Neuron (in vitro differentiated cells): ENCODE measurements around the gene FSIP1.

Experiments used
- H2AFZ ChIP-seq: one replicate; pipeline ENCODE4 v1.6.1; 2013; ENCODE audit warnings: low read depth, mild to moderate bottlenecking, inconsistent platforms, low read length, moderate library complexity
- H3K27me3 ChIP-seq: one replicate; pipeline ENCODE4 v1.6.1; 2013; ENCODE audit warnings: low read length; ENCODE audit not compliant: insufficient read depth
- H3K36me3 ChIP-seq: one replicate; pipeline ENCODE4 v1.6.1; 2013; ENCODE audit warnings: low read length; ENCODE audit not compliant: insufficient read depth
- H3K4me1 ChIP-seq: one replicate; pipeline ENCODE4 v1.6.1; 2013; ENCODE audit warnings: low read length; ENCODE audit not compliant: insufficient read depth
- H3K4me3 ChIP-seq: 2 replicates; pipeline ENCODE4 v1.5.1; 2013; ENCODE audit warnings: mild to moderate bottlenecking, low read length, moderate library complexity
- H3K9me3 ChIP-seq: one replicate; pipeline ENCODE4 v1.6.1; 2013; ENCODE audit warnings: low read length

FSIP1 gene

DNA sequence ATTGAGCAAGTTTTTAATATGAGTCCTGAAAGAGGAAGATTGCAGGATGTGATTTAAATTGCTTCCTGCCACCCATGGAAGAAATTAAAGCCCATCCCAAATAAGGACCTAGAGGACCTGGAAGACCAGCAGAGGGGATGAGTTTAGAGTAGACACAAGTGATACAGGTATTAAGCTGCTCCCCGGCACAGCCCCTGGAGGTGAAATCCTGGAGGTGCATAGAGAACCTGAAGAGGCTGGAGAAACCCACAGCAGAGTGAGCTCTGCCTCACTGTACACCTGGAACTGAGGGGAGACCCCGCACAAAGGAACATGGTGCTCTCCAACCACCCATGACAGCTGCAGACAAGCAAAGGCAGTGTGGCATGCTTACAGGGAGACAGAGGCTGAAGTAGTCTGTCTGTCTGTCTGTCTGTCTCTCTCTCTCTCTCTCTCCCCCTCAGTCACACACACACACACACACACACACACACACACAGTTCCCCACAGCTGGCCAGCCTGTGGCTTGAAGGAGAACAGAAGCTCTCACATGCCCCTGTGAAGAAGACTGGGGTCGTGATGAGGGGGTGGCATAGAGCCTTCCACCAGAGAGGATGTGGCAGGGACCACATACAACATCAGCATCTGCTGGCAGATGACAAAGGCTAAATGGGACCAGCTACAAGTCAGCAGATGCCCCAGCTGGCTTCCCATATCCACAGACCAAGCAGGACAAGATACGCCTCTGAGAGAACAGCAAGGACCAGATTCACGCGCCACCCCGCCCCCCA lies 38.1 kb downstream of the FSIP1 start:
- Histone ChIP-seq H3K27me3 (no peaks in the 10 kb centered on the region), H2AFZ (no peak overlapping the region), H3K36me3 (no peaks in the 10 kb centered on the region), H3K9me3 (peaks cover 6% of the 10 kb centered on the region), H3K4me1 (no peaks in the 10 kb centered on the region), H3K4me3 (no peak overlapping the region)

DNA sequence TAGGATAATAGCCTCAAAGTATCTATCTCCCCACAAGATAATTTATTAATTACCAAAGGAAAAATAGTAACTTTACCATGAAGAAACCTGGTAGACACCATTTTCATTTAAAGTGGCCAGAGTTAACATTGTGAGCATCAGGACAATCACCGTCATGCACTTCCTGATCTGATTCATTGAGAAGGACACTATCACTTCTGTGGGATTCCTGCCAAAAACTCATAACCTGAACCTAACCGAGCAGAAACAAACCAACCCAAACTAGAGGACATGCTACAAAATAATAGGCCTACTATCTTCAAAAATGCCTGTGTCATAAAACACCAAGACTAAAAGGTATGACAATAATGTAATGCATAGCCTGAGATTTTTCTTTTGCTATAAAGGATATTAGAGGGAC lies 39.0 kb downstream of the FSIP1 start:
- H3K36me3 ChIP-seq: no peaks in the 10 kb centered on the region
- no peak overlapping the region for H3K4me3 ChIP-seq
- no peak overlapping the region for H2AFZ ChIP-seq
- no peaks in the 10 kb centered on the region for H3K4me1 ChIP-seq
- peaks cover 3% of the 10 kb centered on the region for H3K9me3 ChIP-seq
- no peaks in the 10 kb centered on the region for H3K27me3 ChIP-seq

DNA sequence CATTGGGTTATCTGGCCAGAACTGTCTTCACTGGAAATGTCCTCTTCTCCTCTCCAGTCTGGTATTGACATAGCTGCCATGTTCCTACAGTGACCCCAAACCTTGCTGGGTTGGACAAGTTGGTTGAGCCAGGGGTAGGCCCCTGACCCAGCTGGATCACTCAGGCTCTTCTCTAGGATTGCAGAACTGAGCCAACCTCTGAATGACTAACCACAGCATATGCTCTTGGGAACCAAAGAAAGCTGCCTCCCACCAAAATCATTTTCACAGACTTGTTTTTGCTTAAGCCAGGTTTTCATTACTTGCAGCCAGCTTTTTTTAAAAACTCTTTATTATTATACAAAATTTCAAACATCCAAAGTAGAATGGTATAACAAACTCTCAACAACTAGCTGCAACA lies 41.4 kb downstream of the FSIP1 start:
- Histone ChIP-seq H3K9me3 (peaks cover 3% of the 10 kb centered on the region), H3K27me3 (no peaks in the 10 kb centered on the region), H2AFZ (no peak overlapping the region), H3K4me1 (no peaks in the 10 kb centered on the region), H3K36me3 (no peaks in the 10 kb centered on the region), H3K4me3 (no peak overlapping the region)

DNA sequence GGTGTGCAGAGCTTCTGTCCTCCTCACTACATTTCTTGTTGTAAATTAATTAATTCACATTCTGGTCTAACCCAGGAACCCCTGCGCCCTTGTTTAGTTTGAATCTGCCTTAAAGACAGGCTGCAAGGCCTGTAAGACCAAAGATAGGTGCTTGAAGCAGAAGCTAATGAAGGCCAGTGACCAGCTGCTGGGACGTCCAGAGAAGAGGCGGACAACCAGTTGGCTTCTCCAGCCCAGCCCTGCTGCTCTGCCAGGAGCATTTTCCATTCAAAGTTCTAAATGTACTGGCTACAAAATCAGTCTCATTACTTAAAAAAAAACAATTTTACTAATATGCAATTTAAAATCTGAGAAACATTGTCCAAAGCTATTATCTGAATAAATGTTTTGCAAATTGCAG lies 43.6 kb downstream of the FSIP1 start:
- Histone ChIP-seq H3K4me3 (no peak overlapping the region), H3K27me3 (no peaks in the 10 kb centered on the region), H3K9me3 (peaks cover 3% of the 10 kb centered on the region), H3K36me3 (no peaks in the 10 kb centered on the region), H2AFZ (no peak overlapping the region), H3K4me1 (no peaks in the 10 kb centered on the region)

DNA sequence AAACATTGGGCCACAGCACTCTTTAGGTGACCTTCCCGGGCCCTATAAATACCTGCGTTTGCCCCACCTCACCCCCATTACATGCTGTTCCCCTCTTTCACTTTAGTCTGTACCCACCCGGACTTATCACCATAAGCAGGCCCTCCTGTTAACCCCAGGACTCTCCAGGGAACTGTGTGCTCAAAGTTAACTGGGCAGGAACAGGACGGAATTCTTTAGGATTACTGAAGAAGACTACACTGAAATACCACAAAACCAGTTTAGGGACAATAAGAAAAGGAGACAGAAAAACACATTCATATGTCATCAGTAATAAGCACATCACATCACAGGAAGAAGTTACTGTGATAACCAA lies 45.5 kb downstream of the FSIP1 start:
- no peaks in the 10 kb centered on the region for H3K4me1 ChIP-seq
- H3K9me3 ChIP-seq: peaks cover 3% of the 10 kb centered on the region
- H2AFZ ChIP-seq: no peak overlapping the region
- H3K36me3 ChIP-seq: no peaks in the 10 kb centered on the region
- no peak overlapping the region for H3K4me3 ChIP-seq
- H3K27me3 ChIP-seq: no peaks in the 10 kb centered on the region

DNA sequence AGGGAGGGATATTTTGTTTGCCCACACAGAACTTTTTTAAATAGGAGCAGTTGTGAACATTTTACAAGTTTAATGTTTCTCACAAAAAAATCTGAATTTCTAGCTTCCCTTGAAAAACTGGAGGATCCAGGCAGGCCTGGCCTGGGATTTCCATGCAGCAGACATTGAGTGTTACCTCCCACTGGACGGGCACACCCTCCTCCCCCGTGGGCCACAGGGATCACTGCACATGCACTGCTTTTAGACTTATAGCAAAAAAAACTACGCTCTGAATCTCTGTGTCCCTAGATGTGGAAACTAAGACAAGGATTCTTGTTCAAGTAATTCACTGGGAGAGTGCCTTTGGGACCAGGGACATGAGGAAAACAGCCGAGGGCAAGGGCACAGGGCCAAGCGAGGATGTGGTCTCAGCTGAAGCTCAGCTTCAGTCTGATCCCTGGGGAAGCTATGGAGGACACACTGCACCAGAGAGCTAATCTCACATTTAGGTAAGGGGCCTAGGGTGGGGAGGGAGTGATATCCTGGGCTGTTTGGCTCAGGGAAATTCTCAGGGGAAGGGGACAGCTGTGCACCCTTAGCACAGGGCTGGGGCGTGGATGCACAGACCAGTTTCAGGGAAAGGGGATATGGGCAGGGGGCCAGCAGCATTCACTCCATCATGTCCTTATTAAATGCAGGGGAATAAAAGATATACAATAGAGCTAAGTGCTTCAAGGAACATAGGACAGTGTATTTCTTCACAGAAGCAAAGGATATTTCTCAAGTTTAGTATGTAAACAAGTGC lies 46.0 kb downstream of the FSIP1 start:
- H2AFZ ChIP-seq: no peak overlapping the region
- H3K4me3 ChIP-seq: no peak overlapping the region
- H3K9me3 ChIP-seq: peaks cover 6% of the 10 kb centered on the region
- no peaks in the 10 kb centered on the region for H3K4me1 ChIP-seq
- no peaks in the 10 kb centered on the region for H3K27me3 ChIP-seq
- H3K36me3 ChIP-seq: no peaks in the 10 kb centered on the region

DNA sequence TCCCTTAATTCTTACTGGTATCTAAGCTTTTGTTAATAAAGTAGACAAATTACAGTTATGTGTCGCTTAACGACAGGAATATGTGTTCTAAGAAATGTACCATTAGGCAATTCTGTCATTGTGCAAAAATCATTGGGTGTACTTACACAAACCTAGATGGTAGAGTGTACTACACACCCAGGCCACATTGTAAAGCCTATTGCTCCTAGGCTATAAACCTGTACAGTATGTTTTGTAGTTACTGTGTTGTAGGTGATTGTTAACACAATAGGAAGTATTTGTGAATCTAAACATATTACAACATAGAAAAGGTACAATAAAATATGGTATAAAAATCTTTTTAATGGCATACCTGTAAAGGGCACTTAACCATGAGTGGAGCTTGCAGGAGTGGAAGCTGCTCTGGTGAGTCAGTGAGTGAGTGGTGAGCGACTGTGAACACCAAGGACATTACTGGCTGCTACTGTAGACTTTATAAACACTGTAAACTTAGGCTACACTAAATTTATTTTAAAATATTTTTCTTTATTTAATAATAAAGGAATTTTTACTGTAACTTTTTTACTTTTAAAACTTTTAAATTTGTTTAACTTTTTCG lies 47.4 kb downstream of the FSIP1 start:
- H3K36me3 ChIP-seq: no peaks in the 10 kb centered on the region
- H3K4me1 ChIP-seq: no peaks in the 10 kb centered on the region
- no peaks in the 10 kb centered on the region for H3K27me3 ChIP-seq
- H3K9me3 ChIP-seq: peaks cover 3% of the 10 kb centered on the region
- no peak overlapping the region for H2AFZ ChIP-seq
- H3K4me3 ChIP-seq: no peak overlapping the region

DNA sequence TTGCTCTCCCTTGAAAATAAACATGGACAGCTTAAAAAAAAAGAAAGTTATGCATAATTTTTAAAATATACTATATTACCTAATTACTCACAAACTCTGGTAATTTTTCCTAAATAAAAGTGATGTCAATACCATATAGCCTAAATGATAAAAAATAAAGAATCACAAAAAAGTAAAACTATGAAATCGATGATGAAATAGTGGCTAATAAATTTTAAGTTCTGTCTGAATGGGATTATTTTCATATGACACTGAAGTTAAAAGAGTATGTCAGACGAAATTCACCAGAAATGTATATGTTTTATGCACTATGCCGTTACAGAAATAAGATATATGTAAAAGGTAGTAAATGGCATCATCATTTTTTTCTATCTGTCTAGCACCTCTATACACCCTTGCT lies 51.4 kb downstream of the FSIP1 start:
- Histone ChIP-seq H3K4me1 (no peaks in the 10 kb centered on the region), H3K4me3 (no peak overlapping the region), H3K27me3 (no peaks in the 10 kb centered on the region), H3K9me3 (peaks cover 5% of the 10 kb centered on the region), H2AFZ (no peak overlapping the region), H3K36me3 (no peaks in the 10 kb centered on the region)

- H3K4me3 ChIP-seq: no peak overlapping the region
Measured at GRCh38 chr15:39730552-39730951, 52.1 kb downstream of the FSIP1 start.

DNA sequence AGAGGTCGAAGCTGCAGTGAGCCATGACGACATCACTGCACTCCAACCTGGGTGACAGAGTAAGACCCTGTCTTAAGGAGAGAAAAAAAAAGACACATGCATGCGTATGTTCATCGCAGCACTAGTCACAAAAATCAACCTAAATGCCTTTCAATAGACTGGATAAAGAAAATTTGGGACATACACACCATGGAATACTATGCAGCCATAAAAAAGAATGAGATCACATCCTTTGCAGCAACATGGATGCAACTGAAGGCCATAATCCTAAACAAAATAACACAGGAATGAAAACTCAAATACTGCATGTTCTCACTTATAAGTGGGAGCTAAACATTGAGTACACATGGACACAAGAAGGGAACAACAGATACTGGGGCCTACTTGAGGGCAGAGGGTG lies 53.1 kb downstream of the FSIP1 start:
- Histone ChIP-seq H3K4me1 (no peaks in the 10 kb centered on the region), H3K36me3 (no peaks in the 10 kb centered on the region), H3K9me3 (peaks cover 5% of the 10 kb centered on the region), H3K4me3 (no peak overlapping the region), H2AFZ (no peak overlapping the region), H3K27me3 (no peaks in the 10 kb centered on the region)

More at GRCh38 chr15:39730552-39730951, 52.1 kb downstream of the FSIP1 start:
- Histone ChIP-seq H3K9me3 (peaks cover 5% of the 10 kb centered on the region), H3K27me3 (no peaks in the 10 kb centered on the region), H3K36me3 (no peaks in the 10 kb centered on the region), H2AFZ (no peak overlapping the region), H3K4me1 (no peaks in the 10 kb centered on the region)

GRCh38 chr15:39728845-39729244 lies 53.8 kb downstream of the FSIP1 start:
- H3K36me3 ChIP-seq: no peaks in the 10 kb centered on the region
- H2AFZ ChIP-seq: no peak overlapping the region
- no peaks in the 10 kb centered on the region for H3K27me3 ChIP-seq
- no peak overlapping the region for H3K4me3 ChIP-seq
- no peaks in the 10 kb centered on the region for H3K4me1 ChIP-seq
- peaks cover 5% of the 10 kb centered on the region for H3K9me3 ChIP-seq

- H3K36me3 ChIP-seq: no peaks in the 10 kb centered on the region
- H3K9me3 ChIP-seq: no peaks in the 10 kb centered on the region
- no peak overlapping the region for H2AFZ ChIP-seq
- no peak overlapping the region for H3K4me3 ChIP-seq
- no peaks in the 10 kb centered on the region for H3K27me3 ChIP-seq
- H3K4me1 ChIP-seq: peaks cover 8% of the 10 kb centered on the region
Measured at GRCh38 chr15:39721893-39722292, 60.7 kb downstream of the FSIP1 start.
